Measurements from ENCODE around the gene DGKB. TPM values are rescaled to one million over a fixed set of nuclear protein-coding genes. Genes with fewer than 3 reads are reported as not detected.

The DGKB gene
- total RNA-seq, 4 donors from 2014 or later = 0.27 to 0.88 (median 0.76) TPM; not detected in 1

- Histone ChIP-seq H3K27me3 (no peaks in the 10 kb centered on the region), H3K4me3 (no peak overlapping the region), H3K9me3 (no peaks in the 10 kb centered on the region), H3K27ac (no peak overlapping the region), H3K4me1 (no peaks in the 10 kb centered on the region), H3K36me3 (no peaks in the 10 kb centered on the region)
- TF ChIP-seq CTCF (IDR thresholded peaks at IDR 0.05) = no peak
- TF ChIP-seq POLR2A (IDR thresholded peaks at IDR 0.05) = no peak
- no peak for DNase-seq
Measured at GRCh38 chr7:14195079-14195478, 707.5 kb downstream of the DGKB start.

GRCh38 chr7:14191686-14192098 lies 710.9 kb downstream of the DGKB start:
- no peak overlapping the region for H3K4me3 ChIP-seq

GRCh38 chr7:14184292-14184864 lies 718.2 kb downstream of the DGKB start:
- Histone ChIP-seq H3K4me3 (no peak overlapping the region), H3K36me3 (no peaks in the 10 kb centered on the region), H3K27me3 (no peaks in the 10 kb centered on the region), H3K27ac (no peak overlapping the region), H3K9me3 (no peaks in the 10 kb centered on the region), H3K4me1 (no peaks in the 10 kb centered on the region)
- TF ChIP-seq CTCF (IDR thresholded peaks at IDR 0.05) = peak in 1 of 6 experiments; percentile 11
- TF ChIP-seq POLR2A (IDR thresholded peaks at IDR 0.05) = no peak
- peak in 2 of 3 donors; percentile 42 to 46 for DNase-seq

More at GRCh38 chr7:14191686-14192098, 710.9 kb downstream of the DGKB start:
- Histone ChIP-seq H3K27ac (no peak overlapping the region), H3K36me3 (no peaks in the 10 kb centered on the region), H3K4me1 (no peaks in the 10 kb centered on the region), H3K27me3 (no peaks in the 10 kb centered on the region), H3K9me3 (no peaks in the 10 kb centered on the region)
- no peak for DNase-seq
- TF ChIP-seq CTCF (IDR thresholded peaks at IDR 0.05) (no peak), POLR2A (IDR thresholded peaks at IDR 0.05) (no peak)

GRCh38 chr7:14179781-14180180 lies 722.8 kb downstream of the DGKB start:
- no peaks in the 10 kb centered on the region for H3K9me3 ChIP-seq
- no peak overlapping the region for H3K4me3 ChIP-seq
- no peak for DNase-seq
- H3K27me3 ChIP-seq = no peaks in the 10 kb centered on the region
- no peak for TF ChIP-seq CTCF (IDR thresholded peaks at IDR 0.05)
- no peak for TF ChIP-seq POLR2A (IDR thresholded peaks at IDR 0.05)
- no peaks in the 10 kb centered on the region for H3K36me3 ChIP-seq
- no peak overlapping the region for H3K27ac ChIP-seq
- H3K4me1 ChIP-seq = no peaks in the 10 kb centered on the region

GRCh38 chr7:14177876-14178275 lies 724.7 kb downstream of the DGKB start:
- DNase-seq = no peak
- no peaks in the 10 kb centered on the region for H3K27me3 ChIP-seq
- no peak overlapping the region for H3K4me3 ChIP-seq
- no peaks in the 10 kb centered on the region for H3K9me3 ChIP-seq
- H3K4me1 ChIP-seq = no peaks in the 10 kb centered on the region
- TF ChIP-seq POLR2A (IDR thresholded peaks at IDR 0.05) (no peak), CTCF (IDR thresholded peaks at IDR 0.05) (no peak)
- H3K27ac ChIP-seq = no peak overlapping the region
- H3K36me3 ChIP-seq = no peaks in the 10 kb centered on the region

GRCh38 chr7:14170872-14171271 lies 731.7 kb downstream of the DGKB start:
- TF ChIP-seq CTCF (IDR thresholded peaks at IDR 0.05) = no peak
- TF ChIP-seq POLR2A (IDR thresholded peaks at IDR 0.05) = no peak

More at GRCh38 chr7:14170872-14171271, 731.7 kb downstream of the DGKB start:
- Histone ChIP-seq H3K4me3 (no peak overlapping the region), H3K27ac (no peak overlapping the region), H3K4me1 (no peaks in the 10 kb centered on the region), H3K36me3 (no peaks in the 10 kb centered on the region), H3K27me3 (no peaks in the 10 kb centered on the region), H3K9me3 (no peaks in the 10 kb centered on the region)
- no peak for DNase-seq
